ENCODE data around the gene HNRNPUL1.
"Not testable (repeated sequence)": the region's sequence is repeated elsewhere in the genome, so short reads cannot be mapped to it uniquely, and the experiment has no call there.

The HNRNPUL1 gene

GRCh38 chr19:41276231-41276630 is 12.1 kb downstream of the HNRNPUL1 start:
- DNase-seq (ENCODE audit: extremely low spot score), result no peak
- CTCF ChIA-PET, result no interaction called here
- no peak for TF ChIP-seq FOXK2 (IDR thresholded peaks at IDR 0.05)
- POLR2A ChIA-PET, result no interaction called here

GRCh38 chr19:41278478-41278877 is 14.3 kb downstream of the HNRNPUL1 start:
- TF ChIP-seq LEF1 (IDR thresholded peaks at IDR 0.05; ENCODE audit: borderline replicate concordance), result no peak
- no peak for TF ChIP-seq BHLHE40 (IDR thresholded peaks at IDR 0.05; ENCODE audit: borderline replicate concordance)
- TF ChIP-seq ELF4 (IDR thresholded peaks at IDR 0.05), result no peak
- no peak for TF ChIP-seq HDGF (IDR thresholded peaks at IDR 0.05; ENCODE audit: borderline replicate concordance)
- no peak for TF ChIP-seq SP1 (IDR thresholded peaks at IDR 0.05)
- no peak for TF ChIP-seq ARNT (IDR thresholded peaks at IDR 0.05)
- TF ChIP-seq CTBP1 (IDR thresholded peaks at IDR 0.05; ENCODE audit: borderline replicate concordance), result no peak
- TF ChIP-seq PKNOX1 (IDR thresholded peaks at IDR 0.05), result no peak
- no peak for TF ChIP-seq FOXK2 (IDR thresholded peaks at IDR 0.05)
- TF ChIP-seq TARDBP (IDR thresholded peaks at IDR 0.05), result no peak
- no peak for DNase-seq (ENCODE audit: extremely low spot score)
- ChIA-PET POLR2A (no interaction called here), CTCF (no interaction called here)

- POLR2A ChIA-PET, result no interaction called here
- no peak for TF ChIP-seq CTBP1 (IDR thresholded peaks at IDR 0.05; ENCODE audit: borderline replicate concordance)
- TF ChIP-seq FOXM1 (IDR thresholded peaks at IDR 0.05; ENCODE audit: borderline replicate concordance), result no peak
- no peak for TF ChIP-seq L3MBTL2 (conservative IDR thresholded peaks at IDR 0.05)
- no peak for TF ChIP-seq PKNOX1 (IDR thresholded peaks at IDR 0.05)
- TF ChIP-seq LEF1 (IDR thresholded peaks at IDR 0.05; ENCODE audit: borderline replicate concordance), result no peak
- no peak for TF ChIP-seq FOXA1 (IDR thresholded peaks at IDR 0.05)
- no peak for TF ChIP-seq ZNF384 (IDR thresholded peaks at IDR 0.05)
- no peak for TF ChIP-seq ELF4 (IDR thresholded peaks at IDR 0.05)
- TF ChIP-seq HDGF (IDR thresholded peaks at IDR 0.05; ENCODE audit: borderline replicate concordance), result no peak
- CTCF ChIA-PET, result no interaction called here
- no peak for DNase-seq (ENCODE audit: extremely low spot score)
These were observed 24.7 kb downstream of the HNRNPUL1 start for GRCh38 chr19:41288673-41289530.

DNA sequence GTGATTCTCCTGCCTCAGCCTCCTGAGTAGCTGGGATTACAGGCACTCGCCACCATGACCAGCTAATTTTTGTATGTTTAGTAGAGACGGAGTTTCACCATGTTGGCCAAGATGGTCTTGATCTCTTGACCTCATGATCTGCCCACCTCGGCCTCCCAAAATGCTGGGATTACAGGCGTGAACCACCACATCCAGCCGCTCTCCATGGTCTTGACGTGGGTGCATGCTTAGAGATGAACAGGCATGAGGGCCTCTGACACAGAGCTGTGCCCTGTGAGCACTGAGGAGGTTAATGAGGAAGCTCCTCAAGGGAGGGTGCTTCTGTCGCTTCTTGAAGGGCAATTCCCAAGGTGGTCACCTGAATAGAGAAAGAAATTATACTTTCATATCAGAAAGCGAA is 25.6 kb downstream of the HNRNPUL1 start:
- POLR2A ChIA-PET; CTCF ChIA-PET; DNase-seq (ENCODE audit: extremely low spot score): not testable (repeated sequence)

GRCh38 chr19:41294393-41294792 is 30.2 kb downstream of the HNRNPUL1 start:
- ChIA-PET POLR2A (no interaction called here), CTCF (interaction anchor here (1.1 kb wide), 1 partner anchor 14 kb away, joined by 4 read pairs; no protein-coding TSS in a partner anchor)
- DNase-seq (ENCODE audit: extremely low spot score), result no peak
- TF ChIP-seq LEF1 (IDR thresholded peaks at IDR 0.05; ENCODE audit: borderline replicate concordance) (no peak), ELF4 (IDR thresholded peaks at IDR 0.05) (no peak), TARDBP (IDR thresholded peaks at IDR 0.05) (no peak), FOXM1 (IDR thresholded peaks at IDR 0.05; ENCODE audit: borderline replicate concordance) (no peak), HDGF (IDR thresholded peaks at IDR 0.05; ENCODE audit: borderline replicate concordance) (no peak), L3MBTL2 (conservative IDR thresholded peaks at IDR 0.05) (no peak), BHLHE40 (IDR thresholded peaks at IDR 0.05; ENCODE audit: borderline replicate concordance) (no peak), SUZ12 (IDR thresholded peaks at IDR 0.05) (no peak)

- no peak for TF ChIP-seq L3MBTL2 (conservative IDR thresholded peaks at IDR 0.05)
- no peak for TF ChIP-seq CTBP1 (IDR thresholded peaks at IDR 0.05; ENCODE audit: borderline replicate concordance)
- no peak for TF ChIP-seq BHLHE40 (IDR thresholded peaks at IDR 0.05; ENCODE audit: borderline replicate concordance)
- no peak for DNase-seq (ENCODE audit: extremely low spot score)
- ChIA-PET POLR2A (no interaction called here), CTCF (interaction anchor here (1.1 kb wide), 1 partner anchor 13 kb away, joined by 4 read pairs; no protein-coding TSS in a partner anchor)
These were observed 31.3 kb downstream of the HNRNPUL1 start for GRCh38 chr19:41295499-41295898.

DNA sequence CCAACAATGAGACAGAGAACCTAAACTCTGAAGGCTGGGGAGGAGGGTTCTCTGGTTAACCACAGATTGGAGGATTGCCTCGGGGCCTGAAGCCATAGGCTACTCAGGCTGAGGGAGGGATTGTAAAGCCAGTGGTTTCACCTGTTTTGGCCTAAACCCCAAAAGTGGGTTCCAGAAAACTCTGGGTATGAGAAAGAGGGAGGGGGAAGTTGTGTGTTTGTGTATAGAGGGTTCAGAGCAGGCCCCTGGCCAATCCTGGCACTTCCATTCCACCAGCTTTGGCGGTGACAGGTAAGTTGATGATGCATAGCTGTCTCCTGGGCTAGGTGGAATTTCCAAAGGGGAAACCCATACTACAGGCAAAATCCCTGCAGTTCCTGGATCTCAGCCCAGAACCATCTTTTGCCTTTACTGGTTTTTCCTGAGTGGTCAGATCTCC is 32.3 kb downstream of the HNRNPUL1 start:
- POLR2A ChIA-PET, result no interaction called here

More for the DNA sequence above, 32.3 kb downstream of the HNRNPUL1 start:
- CTCF ChIA-PET, result no interaction called here
- DNase-seq (ENCODE audit: extremely low spot score), result no peak
- no peak for TF ChIP-seq ELF4 (IDR thresholded peaks at IDR 0.05)
- no peak for TF ChIP-seq HDGF (IDR thresholded peaks at IDR 0.05; ENCODE audit: borderline replicate concordance)
- no peak for TF ChIP-seq PKNOX1 (IDR thresholded peaks at IDR 0.05)
- no peak for TF ChIP-seq CTBP1 (IDR thresholded peaks at IDR 0.05; ENCODE audit: borderline replicate concordance)
- TF ChIP-seq ARNT (IDR thresholded peaks at IDR 0.05), result no peak

Data from HEK293T (cell line).